ENCODE results near the gene SLC38A10.

The SLC38A10 gene

DNA sequence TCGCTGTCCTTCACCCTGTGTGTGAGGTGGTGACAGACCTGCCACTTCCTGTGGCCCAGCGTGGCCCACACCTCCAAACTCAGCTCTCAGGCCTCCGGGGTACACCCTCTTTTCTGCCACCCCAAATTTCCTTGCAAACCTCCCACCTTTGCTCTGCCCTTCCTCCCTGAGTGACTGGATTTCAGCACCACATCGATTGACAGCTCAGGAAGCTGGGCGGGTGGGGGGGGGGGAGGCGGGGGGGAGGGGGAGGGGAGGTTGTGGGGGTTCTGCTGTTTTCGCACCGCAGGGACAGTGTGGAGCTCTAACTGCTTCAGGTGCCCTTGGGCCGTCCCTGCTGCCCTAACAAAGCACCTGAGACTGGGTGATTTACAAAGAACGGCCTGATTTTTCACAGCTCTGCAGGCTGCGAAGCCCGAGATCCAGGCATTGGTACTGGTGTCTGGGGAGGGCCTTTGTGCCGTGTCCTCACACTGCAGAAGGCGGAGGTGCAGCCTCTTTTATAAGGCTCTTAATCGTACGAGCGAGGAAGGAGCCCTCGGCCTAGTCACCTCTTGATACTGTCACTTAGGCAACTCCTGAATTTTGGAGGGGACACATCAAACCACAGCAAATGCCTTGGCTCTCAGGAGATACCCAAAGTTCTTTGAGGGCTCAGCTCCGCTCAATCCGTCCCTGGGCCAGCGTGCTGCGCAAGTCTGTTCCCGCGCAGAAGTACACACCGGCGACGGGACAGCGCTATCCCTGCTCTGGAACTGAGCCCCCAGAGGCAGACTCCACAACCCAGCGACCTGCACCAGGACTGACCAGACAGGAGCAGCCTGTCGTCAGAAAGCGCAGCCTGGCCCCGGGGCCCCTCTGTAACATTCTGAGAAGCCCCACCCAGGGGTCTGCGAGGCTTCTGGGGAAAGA lies 52.4 kb downstream of the SLC38A10 start:
- DNase-seq = no peak
- H3K4me1 ChIP-seq = peaks cover 20% of the 10 kb centered on the region
- H3K4me3 ChIP-seq (ENCODE audit: low read depth, low read length) = no peak overlapping the region
- no peaks in the 10 kb centered on the region for H3K9me3 ChIP-seq
- H3K36me3 ChIP-seq = peaks cover 13% of the 10 kb centered on the region
- no peaks in the 10 kb centered on the region for H3K27me3 ChIP-seq
- TF ChIP-seq, protein P1, sequence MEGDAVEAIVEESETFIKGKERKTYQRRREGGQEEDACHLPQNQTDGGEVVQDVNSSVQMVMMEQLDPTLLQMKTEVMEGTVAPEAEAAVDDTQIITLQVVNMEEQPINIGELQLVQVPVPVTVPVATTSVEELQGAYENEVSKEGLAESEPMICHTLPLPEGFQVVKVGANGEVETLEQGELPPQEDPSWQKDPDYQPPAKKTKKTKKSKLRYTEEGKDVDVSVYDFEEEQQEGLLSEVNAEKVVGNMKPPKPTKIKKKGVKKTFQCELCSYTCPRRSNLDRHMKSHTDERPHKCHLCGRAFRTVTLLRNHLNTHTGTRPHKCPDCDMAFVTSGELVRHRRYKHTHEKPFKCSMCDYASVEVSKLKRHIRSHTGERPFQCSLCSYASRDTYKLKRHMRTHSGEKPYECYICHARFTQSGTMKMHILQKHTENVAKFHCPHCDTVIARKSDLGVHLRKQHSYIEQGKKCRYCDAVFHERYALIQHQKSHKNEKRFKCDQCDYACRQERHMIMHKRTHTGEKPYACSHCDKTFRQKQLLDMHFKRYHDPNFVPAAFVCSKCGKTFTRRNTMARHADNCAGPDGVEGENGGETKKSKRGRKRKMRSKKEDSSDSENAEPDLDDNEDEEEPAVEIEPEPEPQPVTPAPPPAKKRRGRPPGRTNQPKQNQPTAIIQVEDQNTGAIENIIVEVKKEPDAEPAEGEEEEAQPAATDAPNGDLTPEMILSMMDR (IDR thresholded peaks at IDR 0.05; ENCODE audit: low read depth, low read length) = no peak

DNA sequence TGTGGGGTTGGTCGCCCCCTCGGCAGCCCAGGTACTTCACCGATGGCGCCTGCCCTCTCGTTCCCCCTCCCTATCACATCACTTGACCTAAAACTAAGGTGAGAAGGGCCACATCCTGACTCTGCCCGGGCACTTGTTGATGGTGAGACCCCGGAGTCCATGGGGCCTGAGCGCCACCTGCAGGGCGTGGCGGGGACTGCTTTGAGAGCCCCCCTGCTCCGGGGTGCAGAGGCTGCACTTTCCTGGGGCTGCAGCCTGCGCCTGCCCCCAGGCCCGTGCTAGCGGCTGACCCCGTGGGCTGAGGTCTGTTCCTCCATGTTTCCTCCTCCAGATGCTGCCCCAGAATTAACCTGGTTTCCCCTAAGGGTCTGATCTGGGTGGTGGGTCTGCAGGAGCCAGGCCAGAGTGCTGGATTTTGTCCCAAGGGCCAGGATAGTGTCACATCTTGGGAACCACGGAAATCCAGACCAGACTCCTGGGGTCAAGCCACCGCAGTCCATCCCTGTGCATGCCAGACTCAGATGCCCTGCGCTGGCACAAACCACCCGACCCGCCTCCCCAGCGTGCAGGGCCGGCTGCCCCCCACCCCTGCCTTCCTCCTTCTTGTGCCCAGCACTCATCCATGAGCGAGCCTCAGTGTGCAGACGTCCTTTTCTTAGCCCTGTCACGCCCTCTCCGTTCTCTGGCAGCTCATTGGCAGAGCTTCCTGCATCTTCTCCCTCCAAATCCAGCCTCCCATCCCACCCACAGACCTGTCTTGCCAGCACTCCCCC lies 53.3 kb downstream of the SLC38A10 start:
- H3K27me3 ChIP-seq = no peaks in the 10 kb centered on the region
- no peaks in the 10 kb centered on the region for H3K9me3 ChIP-seq
- TF ChIP-seq, protein P1 (IDR thresholded peaks at IDR 0.05; ENCODE audit: low read depth, low read length) = peak; percentile 83
- H3K4me1 ChIP-seq = peaks cover 20% of the 10 kb centered on the region
- DNase-seq = peak; percentile 81
- H3K4me3 ChIP-seq (ENCODE audit: low read depth, low read length) = no peak overlapping the region
- peaks cover 13% of the 10 kb centered on the region for H3K36me3 ChIP-seq

DNA sequence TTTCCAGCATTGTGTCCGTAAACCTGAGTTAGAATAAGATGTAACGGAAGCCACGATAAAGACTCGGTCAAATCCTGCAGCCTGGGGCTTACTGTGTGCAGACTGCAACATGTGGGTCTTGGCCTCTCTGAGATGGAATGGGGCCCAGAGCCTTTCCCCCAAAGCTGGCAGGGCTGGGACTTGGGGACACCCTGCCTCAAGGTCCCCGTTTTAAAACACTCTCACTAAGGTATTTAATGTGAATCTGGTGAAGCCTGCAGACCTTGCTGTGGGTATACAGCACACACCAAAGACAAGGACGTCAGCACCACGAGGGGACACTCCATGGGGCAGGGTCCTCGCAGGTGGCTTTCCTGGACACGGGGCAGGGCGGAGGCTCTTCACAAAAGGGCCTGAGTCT lies 53.9 kb downstream of the SLC38A10 start:
- H3K4me1 ChIP-seq = peaks cover 20% of the 10 kb centered on the region
- no peak overlapping the region for H3K4me3 ChIP-seq (ENCODE audit: low read depth, low read length)
- TF ChIP-seq, protein P1 (IDR thresholded peaks at IDR 0.05; ENCODE audit: low read depth, low read length) = no peak
- peaks cover 13% of the 10 kb centered on the region for H3K36me3 ChIP-seq
- no peak for DNase-seq
- H3K27me3 ChIP-seq = no peaks in the 10 kb centered on the region
- H3K9me3 ChIP-seq = no peaks in the 10 kb centered on the region

DNA sequence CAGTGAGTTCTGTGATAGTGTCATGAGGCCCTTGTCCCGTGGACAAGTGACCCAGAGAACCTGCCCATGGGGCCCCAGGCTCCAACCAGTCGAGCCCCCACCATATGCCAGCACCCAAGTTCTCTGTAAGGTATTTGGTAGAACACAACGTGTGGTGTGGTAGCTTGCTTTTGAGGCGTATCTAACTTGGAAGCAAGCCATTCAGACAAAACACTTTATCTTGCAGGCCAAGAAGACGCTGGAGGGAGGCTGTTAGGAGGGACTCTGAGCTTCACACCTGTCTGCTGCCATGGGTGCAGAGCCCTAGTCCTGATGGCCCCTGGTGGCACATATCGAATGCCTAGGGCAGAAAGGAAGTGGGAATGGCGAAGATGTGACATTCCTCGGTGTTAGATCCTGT lies 54.3 kb downstream of the SLC38A10 start:
- TF ChIP-seq, protein P1 (IDR thresholded peaks at IDR 0.05; ENCODE audit: low read depth, low read length) = no peak
- Histone ChIP-seq H3K36me3 (peaks cover 13% of the 10 kb centered on the region), H3K27me3 (no peaks in the 10 kb centered on the region), H3K4me3 (ENCODE audit: low read depth, low read length) (peak overlapping the region; percentile 95; the same call in 1 of the 2 replicates), H3K4me1 (peaks cover 18% of the 10 kb centered on the region), H3K9me3 (no peaks in the 10 kb centered on the region)
- no peak for DNase-seq

DNA sequence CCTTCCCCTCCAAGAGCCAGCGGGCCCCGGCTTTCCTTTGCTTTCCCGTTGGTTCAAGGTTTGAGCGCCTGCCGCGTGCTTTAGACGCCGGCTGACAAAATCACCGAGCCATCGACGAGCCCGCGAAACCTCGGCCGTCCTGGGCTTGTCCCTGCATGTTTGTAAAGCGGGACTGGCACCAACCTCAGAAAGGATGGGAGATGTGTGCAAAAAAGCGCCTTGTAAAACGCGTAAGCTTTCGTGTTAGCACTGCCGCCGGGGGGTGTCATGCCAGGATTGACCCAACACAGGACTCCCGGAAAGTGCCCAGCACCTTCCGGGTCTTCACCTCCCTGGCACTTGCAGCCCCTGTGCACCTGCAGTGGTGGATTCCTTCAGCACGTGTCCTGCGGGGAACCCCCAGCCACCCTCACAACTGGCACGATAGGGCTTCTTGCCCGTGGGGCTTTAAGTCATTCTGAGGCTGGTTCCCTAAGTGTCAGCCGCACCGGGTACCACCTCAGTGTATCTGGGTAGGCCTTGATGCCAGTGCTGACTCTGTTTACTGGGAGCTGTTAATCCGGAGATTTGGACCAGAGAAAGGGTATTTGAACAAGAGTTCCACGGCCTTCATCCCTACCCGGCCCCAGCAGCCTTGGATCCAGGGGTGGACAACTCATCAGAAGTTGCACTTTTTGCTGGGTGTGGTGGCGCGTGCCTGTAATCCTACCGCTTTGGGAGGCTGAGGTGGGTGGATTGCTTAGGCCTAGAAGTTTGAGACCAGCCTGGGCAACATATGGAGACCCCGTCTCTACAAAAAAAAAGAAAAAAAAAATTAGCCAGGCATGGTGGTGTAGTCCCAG lies 55.2 kb downstream of the SLC38A10 start:
- peaks cover 10% of the 10 kb centered on the region for H3K4me1 ChIP-seq
- TF ChIP-seq, protein P1 (IDR thresholded peaks at IDR 0.05; ENCODE audit: low read depth, low read length) = no peak
- H3K9me3 ChIP-seq = no peaks in the 10 kb centered on the region
- peaks cover 13% of the 10 kb centered on the region for H3K36me3 ChIP-seq
- peak overlapping the region; percentile 95 for H3K4me3 ChIP-seq (ENCODE audit: low read depth, low read length)
- no peaks in the 10 kb centered on the region for H3K27me3 ChIP-seq
- no peak for DNase-seq

All from BE2C (cell line).